Prostate gland (tissue), 2 donors: ENCODE data around the gene FRMD4A. TPM values are rescaled to one million over a fixed set of nuclear protein-coding genes. Genes with fewer than 3 reads are reported as not detected.

ENCODE experiments used
- DNase-seq: peaks from one replicate; pipeline ENCODE4 v3.0.0-alpha.2; 2019; ENCODE audit warnings: low spot score
- H3K27ac ChIP-seq, 2 donors: fragments of 200-600 bp; sonication (generic); 2 replicates each; pipeline ENCODE4 v1.5.1; 2017 to 2019
- H3K27me3 ChIP-seq: fragments of 200-600 bp; sonication (generic); replicated peaks from 2 replicates; pipeline ENCODE4 v1.5.1; 2019; ENCODE audit not compliant: insufficient read depth
- H3K36me3 ChIP-seq, 2 donors: fragments of 200-600 bp; sonication (generic); 1 replicate in 1 of 2; 2 replicates in 1 of 2; pipeline versions ENCODE4 v1.5.1 to v1.8.1; 2017 to 2019
- H3K4me1 ChIP-seq: fragments of 200-600 bp; sonication (generic); replicated peaks from 2 replicates; pipeline ENCODE4 v1.5.1; 2019
- H3K4me3 ChIP-seq, 2 donors: fragments of 200-600 bp; sonication (generic); 2 replicates each; pipeline ENCODE4 v1.5.1; 2017 to 2019
- H3K9me3 ChIP-seq: fragments of 200-600 bp; sonication (generic); 2 replicates; pipeline ENCODE4 v1.5.1; 2017
- CTCF ChIP-seq, 4 experiments: fragments of 200-600 bp in 2 of 4; fragments of 450-650 bp in 2 of 4; sonication (generic) in 2 of 4; IDR thresholded peaks; 1 replicate in 3 of 4; 2 replicates in 1 of 4; pipeline ENCODE4 v1.5.1; 2016 to 2019; ENCODE audit warnings: antibody characterized with exemption in 4 of 4, mild to moderate bottlenecking in 2 of 4, moderate library complexity in 2 of 4
- POLR2A ChIP-seq: fragments of 450-650 bp; IDR thresholded peaks from one replicate; pipeline ENCODE4 v1.6.1; 2016; ENCODE audit warnings: antibody characterized with exemption, mild to moderate bottlenecking
- POLR2AphosphoS5 ChIP-seq: sonication (generic); formaldehyde crosslinking; IDR thresholded peaks from one replicate; pipeline ENCODE4 v1.6.1; 2017; ENCODE audit warnings: antibody characterized with exemption
- WGBS: methylation state at CpG from one replicate; pipeline ENCODE4 v1.1.5; 2018; 5-methylcytosine and 5-hydroxymethylcytosine counted together
- intact Hi-C: fragments of 100-400 bp; cut with DNase I; formaldehyde crosslinking; loops from one replicate; pipeline ENCODE4 v1.14.2; 2022
- total RNA-seq, 2 donors: library from RNA; depleted of rRNA; stranded (reverse); fragments of >200 nt; gene quantifications; one replicate each; pipeline ENCODE4 v1.1.0, GENCODE V29; 2016

FRMD4A gene
- total RNA-seq, 2 donors from 2014 or later, result 38.0 to 53.2 TPM

- H3K4me3 ChIP-seq, result no peak overlapping the region
- no peaks in the 10 kb centered on the region for H3K4me1 ChIP-seq
- H3K27me3 ChIP-seq, result no peaks in the 10 kb centered on the region
- no peak overlapping the region for H3K27ac ChIP-seq
- peaks cover 4 to 5% of the 10 kb centered on the region in 2 donors for H3K36me3 ChIP-seq
- intact Hi-C loops, result no loop called here
- TF ChIP-seq CTCF (IDR thresholded peaks at IDR 0.05) (no peak), POLR2AphosphoS5 (no peak), POLR2A (no peak)
- no peak for DNase-seq
- no peaks in the 10 kb centered on the region for H3K9me3 ChIP-seq
- WGBS, result 89% methylated on average over 68 of the region's 68 CpGs
These were observed 674.2 kb downstream of the FRMD4A start for GRCh38 chr10:13656337-13657100.

- 96% methylated on average over 4 of the region's 4 CpGs for WGBS
- H3K9me3 ChIP-seq, result no peaks in the 10 kb centered on the region
- TF ChIP-seq POLR2A (no peak), CTCF (IDR thresholded peaks at IDR 0.05) (no peak), POLR2AphosphoS5 (no peak)
- no peak for DNase-seq
- H3K27ac ChIP-seq, result no peak overlapping the region
- H3K36me3 ChIP-seq, result peaks cover 4 to 5% of the 10 kb centered on the region in 2 donors
- H3K27me3 ChIP-seq, result no peaks in the 10 kb centered on the region
- H3K4me1 ChIP-seq, result no peaks in the 10 kb centered on the region
- intact Hi-C loops, result no loop called here
- H3K4me3 ChIP-seq, result no peak overlapping the region
These were observed 675.9 kb downstream of the FRMD4A start for GRCh38 chr10:13654846-13655245.

- Histone ChIP-seq H3K36me3 (peaks cover 4 to 5% of the 10 kb centered on the region in 2 donors), H3K27ac (no peak overlapping the region), H3K4me1 (no peaks in the 10 kb centered on the region), H3K9me3 (no peaks in the 10 kb centered on the region), H3K4me3 (no peak overlapping the region), H3K27me3 (no peaks in the 10 kb centered on the region)
- 88% methylated on average over 8 of the region's 8 CpGs for WGBS
- intact Hi-C loops, result no loop called here
- DNase-seq, result no peak
- TF ChIP-seq POLR2A (no peak), CTCF (IDR thresholded peaks at IDR 0.05) (no peak), POLR2AphosphoS5 (no peak)
These were observed 676.5 kb downstream of the FRMD4A start for GRCh38 chr10:13654118-13654830.

- Histone ChIP-seq H3K9me3 (no peaks in the 10 kb centered on the region), H3K36me3 (peaks cover 4 to 5% of the 10 kb centered on the region in 2 donors), H3K4me3 (no peak overlapping the region), H3K27me3 (no peaks in the 10 kb centered on the region), H3K4me1 (no peaks in the 10 kb centered on the region), H3K27ac (no peak overlapping the region)
- no peak for TF ChIP-seq CTCF (IDR thresholded peaks at IDR 0.05)
- TF ChIP-seq POLR2AphosphoS5, result no peak
- TF ChIP-seq POLR2A, result no peak
- no peak for DNase-seq
- 77% methylated on average over 6 of the region's 6 CpGs for WGBS
- intact Hi-C loops, result no loop called here
These were observed 677.9 kb downstream of the FRMD4A start for GRCh38 chr10:13652860-13653259.
